Memory B cell (primary cell): ENCODE measurements around the gene RAB8A.
A peak's percentile ranks its signal among the peaks of the same experiment; 100 is the strongest.

ENCODE experiments used
- ATAC-seq: fragments of 150-1000 bp; cut with Tn5 transposase; 2 replicates; pipeline ENCODE4 v1.10.0; 2021; ENCODE audit warnings: low read depth, mild to moderate bottlenecking, moderate library complexity
- DNase-seq, 2 donors: peaks; one replicate each; pipeline ENCODE4 v3.0.0; 2022; ENCODE audit warnings: low spot score in 2 of 2
- H3K27ac Mint-ChIP-seq: one replicate; pipeline ENCODE4 v1.8.0; 2022; ENCODE audit warnings: mild to moderate bottlenecking, moderate library complexity, mixed read lengths
- H3K27me3 Mint-ChIP-seq: one replicate; pipeline ENCODE4 v1.8.0; 2022; ENCODE audit warnings: mixed read lengths
- H3K36me3 Mint-ChIP-seq: one replicate; pipeline ENCODE4 v1.8.0; 2022; ENCODE audit warnings: mild to moderate bottlenecking, mixed read lengths
- H3K4me1 Mint-ChIP-seq: one replicate; pipeline ENCODE4 v1.8.0; 2022; ENCODE audit warnings: mixed read lengths
- H3K4me3 Mint-ChIP-seq: one replicate; pipeline ENCODE4 v1.8.0; 2022; ENCODE audit warnings: mild to moderate bottlenecking, moderate library complexity, mixed read lengths
- H3K9me3 Mint-ChIP-seq: one replicate; pipeline ENCODE4 v1.8.0; 2022; ENCODE audit warnings: mixed read lengths

Gene RAB8A

GRCh38 chr19:16153582-16154336, 42.1 kb downstream of the RAB8A start:
- H3K27ac Mint-ChIP-seq: peak overlapping the region; percentile 20
- H3K4me1 Mint-ChIP-seq: peaks cover 37% of the 10 kb centered on the region
- DNase-seq (no peak), ATAC-seq (no peak)
- H3K9me3 Mint-ChIP-seq: no peaks in the 10 kb centered on the region
- peaks cover 45% of the 10 kb centered on the region for H3K36me3 Mint-ChIP-seq
- no peaks in the 10 kb centered on the region for H3K27me3 Mint-ChIP-seq
- no peak overlapping the region for H3K4me3 Mint-ChIP-seq

- Mint-ChIP-seq H3K9me3 (no peaks in the 10 kb centered on the region), H3K4me1 (peaks cover 29% of the 10 kb centered on the region), H3K27me3 (no peaks in the 10 kb centered on the region), H3K27ac (peak overlapping the region; percentile 70), H3K36me3 (peaks cover 39% of the 10 kb centered on the region), H3K4me3 (no peak overlapping the region)
- no peak for ATAC-seq
- DNase-seq: no peak
These were observed 42.9 kb downstream of the RAB8A start for GRCh38 chr19:16154557-16154956.

GRCh38 chr19:16155128-16155527, 43.4 kb downstream of the RAB8A start:
- ATAC-seq (no peak), DNase-seq (no peak)
- no peaks in the 10 kb centered on the region for H3K27me3 Mint-ChIP-seq
- peaks cover 27% of the 10 kb centered on the region for H3K4me1 Mint-ChIP-seq
- H3K36me3 Mint-ChIP-seq: peaks cover 39% of the 10 kb centered on the region
- peak overlapping the region; percentile 57 for H3K4me3 Mint-ChIP-seq
- no peaks in the 10 kb centered on the region for H3K9me3 Mint-ChIP-seq
- peak overlapping the region; percentile 70 for H3K27ac Mint-ChIP-seq

GRCh38 chr19:16156904-16157303, 45.2 kb downstream of the RAB8A start:
- no peak for ATAC-seq
- Mint-ChIP-seq H3K36me3 (peaks cover 39% of the 10 kb centered on the region), H3K27me3 (no peaks in the 10 kb centered on the region), H3K4me1 (peaks cover 30% of the 10 kb centered on the region), H3K27ac (peak overlapping the region; percentile 70), H3K9me3 (no peaks in the 10 kb centered on the region), H3K4me3 (no peak overlapping the region)
- no peak for DNase-seq

- Mint-ChIP-seq H3K4me3 (no peak overlapping the region), H3K27me3 (no peaks in the 10 kb centered on the region), H3K36me3 (peaks cover 36% of the 10 kb centered on the region), H3K9me3 (no peaks in the 10 kb centered on the region), H3K4me1 (peaks cover 30% of the 10 kb centered on the region), H3K27ac (no peak overlapping the region)
- ATAC-seq (no peak), DNase-seq (no peak)
These were observed 45.9 kb downstream of the RAB8A start for GRCh38 chr19:16157601-16158000.

- peaks cover 23% of the 10 kb centered on the region for H3K4me1 Mint-ChIP-seq
- no peak overlapping the region for H3K27ac Mint-ChIP-seq
- H3K4me3 Mint-ChIP-seq: no peak overlapping the region
- H3K36me3 Mint-ChIP-seq: peaks cover 22% of the 10 kb centered on the region
- DNase-seq (no peak), ATAC-seq (no peak)
- no peaks in the 10 kb centered on the region for H3K9me3 Mint-ChIP-seq
- H3K27me3 Mint-ChIP-seq: no peaks in the 10 kb centered on the region
These were observed 48.0 kb downstream of the RAB8A start for GRCh38 chr19:16159655-16160054.

- Mint-ChIP-seq H3K4me1 (peaks cover 15% of the 10 kb centered on the region), H3K4me3 (no peak overlapping the region), H3K9me3 (no peaks in the 10 kb centered on the region), H3K27ac (no peak overlapping the region), H3K27me3 (no peaks in the 10 kb centered on the region), H3K36me3 (peaks cover 15% of the 10 kb centered on the region)
- DNase-seq (no peak), ATAC-seq (peak; percentile 33)
These were observed 48.8 kb downstream of the RAB8A start for GRCh38 chr19:16160445-16160942.

- Mint-ChIP-seq H3K27me3 (no peaks in the 10 kb centered on the region), H3K9me3 (no peaks in the 10 kb centered on the region), H3K27ac (no peak overlapping the region), H3K36me3 (peaks cover 11% of the 10 kb centered on the region), H3K4me3 (no peak overlapping the region), H3K4me1 (peaks cover 11% of the 10 kb centered on the region)
- ATAC-seq: no peak
- DNase-seq: no peak
These were observed 49.4 kb downstream of the RAB8A start for GRCh38 chr19:16160943-16161560.

GRCh38 chr19:16161840-16162239, 50.2 kb downstream of the RAB8A start:
- ATAC-seq (no peak), DNase-seq (no peak)
- no peak overlapping the region for H3K4me3 Mint-ChIP-seq
- no peaks in the 10 kb centered on the region for H3K27me3 Mint-ChIP-seq
- H3K27ac Mint-ChIP-seq: no peak overlapping the region
- no peaks in the 10 kb centered on the region for H3K9me3 Mint-ChIP-seq
- H3K36me3 Mint-ChIP-seq: peaks cover 5% of the 10 kb centered on the region
- H3K4me1 Mint-ChIP-seq: peaks cover 8% of the 10 kb centered on the region

GRCh38 chr19:16164222-16164890, 52.7 kb downstream of the RAB8A start:
- Mint-ChIP-seq H3K9me3 (no peaks in the 10 kb centered on the region), H3K4me1 (peaks cover 19% of the 10 kb centered on the region), H3K4me3 (no peak overlapping the region), H3K27me3 (no peaks in the 10 kb centered on the region), H3K36me3 (no peaks in the 10 kb centered on the region), H3K27ac (no peak overlapping the region)
- DNase-seq (no peak), ATAC-seq (no peak)

- H3K9me3 Mint-ChIP-seq: no peaks in the 10 kb centered on the region
- peaks cover 18% of the 10 kb centered on the region for H3K4me1 Mint-ChIP-seq
- H3K4me3 Mint-ChIP-seq: no peak overlapping the region
- H3K27ac Mint-ChIP-seq: no peak overlapping the region
- ATAC-seq (no peak), DNase-seq (no peak)
- no peaks in the 10 kb centered on the region for H3K36me3 Mint-ChIP-seq
- no peaks in the 10 kb centered on the region for H3K27me3 Mint-ChIP-seq
These were observed 54.7 kb downstream of the RAB8A start for GRCh38 chr19:16166417-16166816.

GRCh38 chr19:16167055-16167454, 55.4 kb downstream of the RAB8A start:
- H3K27ac Mint-ChIP-seq: no peak overlapping the region

GRCh38 chr19:16168465-16169081, 56.9 kb downstream of the RAB8A start:
- Mint-ChIP-seq H3K4me1 (peaks cover 28% of the 10 kb centered on the region), H3K27me3 (no peaks in the 10 kb centered on the region), H3K36me3 (no peaks in the 10 kb centered on the region), H3K4me3 (no peak overlapping the region), H3K9me3 (no peaks in the 10 kb centered on the region), H3K27ac (peak overlapping the region; percentile 29)
- peak; percentile 82 for ATAC-seq
- no peak for DNase-seq

More at GRCh38 chr19:16167055-16167454, 55.4 kb downstream of the RAB8A start:
- Mint-ChIP-seq H3K9me3 (no peaks in the 10 kb centered on the region), H3K4me3 (no peak overlapping the region), H3K4me1 (peaks cover 18% of the 10 kb centered on the region), H3K36me3 (no peaks in the 10 kb centered on the region), H3K27me3 (no peaks in the 10 kb centered on the region)
- DNase-seq: no peak
- ATAC-seq: no peak

- H3K9me3 Mint-ChIP-seq: no peaks in the 10 kb centered on the region
- ATAC-seq (no peak), DNase-seq (no peak)
- no peaks in the 10 kb centered on the region for H3K36me3 Mint-ChIP-seq
- H3K4me1 Mint-ChIP-seq: peaks cover 28% of the 10 kb centered on the region
- H3K4me3 Mint-ChIP-seq: no peak overlapping the region
- H3K27ac Mint-ChIP-seq: no peak overlapping the region
- H3K27me3 Mint-ChIP-seq: no peaks in the 10 kb centered on the region
These were observed 58.4 kb downstream of the RAB8A start for GRCh38 chr19:16170134-16170533.
